Measurements from ENCODE around the gene BBS12. TPM values are rescaled to one million over a fixed set of nuclear protein-coding genes. Genes with fewer than 3 reads are reported as not detected.

BBS12 gene
- total RNA-seq, 2 experiments from 2014 or later: 0.80 to 0.84 TPM

GRCh38 chr4:122775039-122775438 is 42.5 kb downstream of the BBS12 start:
- H3K4me1 Mint-ChIP-seq (ENCODE audit: low read depth): no peaks in the 10 kb centered on the region
- H3K4me3 ChIP-seq (ENCODE audit: low read length): no peak overlapping the region
- no peaks in the 10 kb centered on the region for H3K9me3 ChIP-seq (ENCODE audit: control insufficient read depth in 1 of 2, insufficient read depth in 1 of 2, low read length in 2 of 2)
- DNase-seq (no peak), ATAC-seq (ENCODE audit: poor library complexity) (no peak)
- intact Hi-C loops (cut with DNase I, micrococcal nuclease): no loop called here
- H3K27me3 Mint-ChIP-seq: no peaks in the 10 kb centered on the region
- H3K36me3 Mint-ChIP-seq (ENCODE audit: low read depth): no peaks in the 10 kb centered on the region
- no peak overlapping the region for H3K27ac ChIP-seq (ENCODE audit: low read depth in 1 of 2, low read length in 2 of 2)
- H3K27me3 ChIP-seq (ENCODE audit: control insufficient read depth in 1 of 2, insufficient read depth in 2 of 2, low read length in 2 of 2): no peaks in the 10 kb centered on the region
- TF ChIP-seq CTCF (IDR thresholded peaks at IDR 0.05): no peak
- no peaks in the 10 kb centered on the region for H3K4me1 ChIP-seq (ENCODE audit: insufficient read depth, low read length)
- no peak overlapping the region for H3K27ac Mint-ChIP-seq
- ChIA-PET POLR2A (no interaction called here), CTCF (no interaction called here)
- H3K9me3 Mint-ChIP-seq: no peaks in the 10 kb centered on the region
- no peak overlapping the region for H3K4me3 Mint-ChIP-seq
- no peaks in the 10 kb centered on the region for H3K36me3 ChIP-seq (ENCODE audit: insufficient read depth, low read length)

GRCh38 chr4:122775987-122776836 is 43.7 kb downstream of the BBS12 start:
- Histone ChIP-seq H3K36me3 (ENCODE audit: insufficient read depth, low read length) (no peaks in the 10 kb centered on the region), H3K4me1 (ENCODE audit: insufficient read depth, low read length) (no peaks in the 10 kb centered on the region), H3K4me3 (ENCODE audit: low read length) (no peak overlapping the region), H3K27me3 (ENCODE audit: control insufficient read depth in 1 of 2, insufficient read depth in 2 of 2, low read length in 2 of 2) (no peaks in the 10 kb centered on the region), H3K27ac (ENCODE audit: low read depth in 1 of 2, low read length in 2 of 2) (no peak overlapping the region), H3K9me3 (ENCODE audit: control insufficient read depth in 1 of 2, insufficient read depth in 1 of 2, low read length in 2 of 2) (no peaks in the 10 kb centered on the region)
- POLR2A ChIA-PET: no interaction called here
- Mint-ChIP-seq H3K9me3 (no peaks in the 10 kb centered on the region), H3K4me3 (no peak overlapping the region), H3K4me1 (ENCODE audit: low read depth) (no peaks in the 10 kb centered on the region), H3K27me3 (no peaks in the 10 kb centered on the region), H3K36me3 (ENCODE audit: low read depth) (no peaks in the 10 kb centered on the region), H3K27ac (no peak overlapping the region)
- CTCF ChIA-PET: interaction anchor here (1.1 kb wide), 1 partner anchor 10 kb away, joined by 3 read pairs; no protein-coding TSS in a partner anchor
- intact Hi-C loops (cut with DNase I, micrococcal nuclease): no loop called here
- TF ChIP-seq CTCF (IDR thresholded peaks at IDR 0.05): no peak
- DNase-seq (no peak), ATAC-seq (ENCODE audit: poor library complexity) (no peak)

GRCh38 chr4:122776916-122777315 is 44.4 kb downstream of the BBS12 start:
- POLR2A ChIA-PET: no interaction called here
- H3K9me3 Mint-ChIP-seq: no peaks in the 10 kb centered on the region
- no peak for ATAC-seq (ENCODE audit: poor library complexity)

More at GRCh38 chr4:122776916-122777315, 44.4 kb downstream of the BBS12 start:
- H3K36me3 ChIP-seq (ENCODE audit: insufficient read depth, low read length): no peaks in the 10 kb centered on the region
- H3K27ac ChIP-seq (ENCODE audit: low read depth in 1 of 2, low read length in 2 of 2): no peak overlapping the region
- intact Hi-C loops (cut with DNase I, micrococcal nuclease): no loop called here
- Mint-ChIP-seq H3K4me1 (ENCODE audit: low read depth) (no peaks in the 10 kb centered on the region), H3K27ac (no peak overlapping the region), H3K27me3 (peaks cover 4% of the 10 kb centered on the region), H3K4me3 (no peak overlapping the region), H3K36me3 (ENCODE audit: low read depth) (no peaks in the 10 kb centered on the region)
- H3K27me3 ChIP-seq (ENCODE audit: control insufficient read depth in 1 of 2, insufficient read depth in 2 of 2, low read length in 2 of 2): no peaks in the 10 kb centered on the region
- H3K4me3 ChIP-seq (ENCODE audit: low read length): no peak overlapping the region
- TF ChIP-seq CTCF (IDR thresholded peaks at IDR 0.05): no peak
- H3K4me1 ChIP-seq (ENCODE audit: insufficient read depth, low read length): no peaks in the 10 kb centered on the region
- no peaks in the 10 kb centered on the region for H3K9me3 ChIP-seq (ENCODE audit: control insufficient read depth in 1 of 2, insufficient read depth in 1 of 2, low read length in 2 of 2)
- no peak for DNase-seq
- CTCF ChIA-PET: interaction anchor here (1.1 kb wide), 1 partner anchor 10 kb away, joined by 3 read pairs; no protein-coding TSS in a partner anchor
